Mesothelial cell of epicardium (in vitro differentiated cells): ENCODE data around the gene RBM18. TPM values are rescaled to one million over a fixed set of nuclear protein-coding genes. Genes with fewer than 3 reads are reported as not detected.

Experiments used
- DNase-seq, 2 experiments: peaks; one replicate each; pipeline ENCODE4 v3.0.0; 2021; ENCODE audit warnings: low spot score in 2 of 2; ENCODE audit not compliant: unreplicated experiment in 2 of 2
- H3K27ac Mint-ChIP-seq: 2 replicates; pipeline ENCODE4 v1.8.0; 2021; ENCODE audit warnings: mixed read lengths
- H3K27me3 Mint-ChIP-seq: 2 replicates; pipeline ENCODE4 v1.8.0; 2021; ENCODE audit warnings: low read depth, mixed read lengths
- H3K36me3 Mint-ChIP-seq: 2 replicates; pipeline ENCODE4 v1.8.0; 2021; ENCODE audit warnings: mixed read lengths
- H3K4me1 Mint-ChIP-seq: 2 replicates; pipeline ENCODE4 v1.8.0; 2021; ENCODE audit warnings: mixed read lengths
- H3K4me3 Mint-ChIP-seq: 2 replicates; pipeline ENCODE4 v1.8.0; 2021; ENCODE audit warnings: mild to moderate bottlenecking, moderate library complexity, mixed read lengths
- H3K9me3 Mint-ChIP-seq: 2 replicates; pipeline ENCODE4 v1.8.0; 2021; ENCODE audit warnings: mixed read lengths
- CTCF ChIP-seq: fragments of 200-600 bp; sonication (generic); IDR thresholded peaks from one replicate; pipeline ENCODE4 v1.5.0; 2021; ENCODE audit warnings: antibody characterized with exemption; ENCODE audit not compliant: unreplicated experiment
- total RNA-seq: library from RNA; stranded (reverse); gene quantifications from 3 replicates; pipeline ENCODE4 v1.2.1, GENCODE V29; 2021

RBM18 gene
- total RNA-seq, 1 donor from 2014 or later: 22.1 TPM

- Mint-ChIP-seq H3K9me3 (no peaks in the 10 kb centered on the region), H3K36me3 (peaks cover 43% of the 10 kb centered on the region), H3K27me3 (no peaks in the 10 kb centered on the region), H3K4me1 (no peaks in the 10 kb centered on the region), H3K27ac (no peak overlapping the region), H3K4me3 (no peak overlapping the region)
- TF ChIP-seq CTCF: no peak
- no peak for DNase-seq
Measured at GRCh38 chr9:122246666-122247065, 18.0 kb downstream of the RBM18 start.

GRCh38 chr9:122244349-122244748 is 20.3 kb downstream of the RBM18 start:
- Mint-ChIP-seq H3K9me3 (no peaks in the 10 kb centered on the region), H3K27ac (no peak overlapping the region), H3K27me3 (no peaks in the 10 kb centered on the region), H3K4me1 (no peaks in the 10 kb centered on the region), H3K4me3 (no peak overlapping the region), H3K36me3 (peaks cover 36% of the 10 kb centered on the region)
- no peak for DNase-seq
- TF ChIP-seq CTCF: no peak

GRCh38 chr9:122239722-122240121 is 24.9 kb downstream of the RBM18 start:
- H3K27me3 Mint-ChIP-seq: peaks cover 12% of the 10 kb centered on the region
- H3K9me3 Mint-ChIP-seq: no peaks in the 10 kb centered on the region
- DNase-seq: no peak
- no peaks in the 10 kb centered on the region for H3K4me1 Mint-ChIP-seq
- TF ChIP-seq CTCF: no peak
- no peak overlapping the region for H3K27ac Mint-ChIP-seq
- peaks cover 27% of the 10 kb centered on the region for H3K36me3 Mint-ChIP-seq
- H3K4me3 Mint-ChIP-seq: no peak overlapping the region

DNA sequence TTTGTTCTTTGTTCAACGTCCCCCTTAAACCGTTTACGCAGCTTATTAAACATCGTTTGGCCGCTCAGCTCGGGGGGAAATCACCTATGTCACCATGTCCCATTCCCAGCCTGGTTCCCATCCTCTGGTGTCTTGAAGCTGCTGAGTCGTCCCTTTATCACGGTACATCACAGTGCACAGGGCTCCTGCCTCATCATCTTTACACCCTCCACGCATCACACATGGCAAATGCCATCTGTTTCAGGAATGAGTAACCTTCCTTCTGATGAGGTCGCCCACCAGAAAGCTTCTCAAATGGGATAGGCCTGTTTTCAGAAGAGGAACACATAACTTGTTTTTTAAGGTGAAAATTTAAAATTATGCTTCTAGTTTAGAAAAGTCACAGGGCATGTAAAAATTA is 28.0 kb downstream of the RBM18 start:
- Mint-ChIP-seq H3K9me3 (no peaks in the 10 kb centered on the region), H3K36me3 (peaks cover 13% of the 10 kb centered on the region), H3K4me3 (no peak overlapping the region), H3K27ac (no peak overlapping the region), H3K27me3 (peaks cover 33% of the 10 kb centered on the region), H3K4me1 (no peaks in the 10 kb centered on the region)
- TF ChIP-seq CTCF: no peak
- DNase-seq: no peak

GRCh38 chr9:122234022-122234748 is 30.5 kb downstream of the RBM18 start:
- Mint-ChIP-seq H3K4me1 (no peaks in the 10 kb centered on the region), H3K27ac (no peak overlapping the region), H3K36me3 (peaks cover 6% of the 10 kb centered on the region), H3K27me3 (peaks cover 33% of the 10 kb centered on the region), H3K4me3 (no peak overlapping the region), H3K9me3 (no peaks in the 10 kb centered on the region)
- TF ChIP-seq CTCF: no peak
- DNase-seq: no peak

DNA sequence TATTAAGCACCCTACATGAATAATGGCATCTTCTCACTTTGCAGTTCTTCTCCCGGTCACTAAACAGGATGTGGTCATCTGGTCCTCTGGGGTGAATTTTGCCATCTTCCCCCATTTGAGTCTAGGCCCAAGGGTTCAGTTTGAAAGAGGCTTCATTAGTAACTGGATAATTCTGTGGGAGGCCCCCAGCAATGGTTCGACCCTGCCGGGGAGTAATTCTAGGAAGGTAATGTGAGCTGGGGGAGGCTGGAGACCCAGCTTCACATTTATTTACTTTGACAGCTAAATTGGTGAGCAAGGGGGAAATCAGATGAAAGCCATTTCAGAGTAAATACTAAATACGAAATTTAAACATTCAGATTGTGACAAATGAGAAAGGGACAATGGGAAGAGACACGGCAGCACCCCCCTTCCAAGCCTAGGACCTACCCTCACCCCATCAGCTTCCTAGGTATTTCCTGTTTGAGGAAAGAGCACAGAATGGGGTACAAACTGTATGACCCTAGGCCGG is 31.8 kb downstream of the RBM18 start:
- Mint-ChIP-seq H3K27ac (no peak overlapping the region), H3K27me3 (peaks cover 37% of the 10 kb centered on the region), H3K4me3 (no peak overlapping the region), H3K4me1 (no peaks in the 10 kb centered on the region), H3K36me3 (no peaks in the 10 kb centered on the region), H3K9me3 (no peaks in the 10 kb centered on the region)
- DNase-seq: no peak
- no peak for TF ChIP-seq CTCF
